RWPE2 (cell line): ENCODE measurements around the gene LAP3.

Experiments
- ATAC-seq: fragments of 200-7000 bp; cut with Tn5 transposase; 3 replicates; pipeline ENCODE4 v1.9.1; 2021; ENCODE audit warnings: low read depth
- DNase-seq: peaks from one replicate; pipeline ENCODE4 v3.0.0-alpha.2; 2020; ENCODE audit warnings: low spot score
- H3K27ac ChIP-seq: fragments of 450-650 bp; 2 replicates; pipeline ENCODE4 v1.5.1; 2017; ENCODE audit warnings: mild to moderate bottlenecking; ENCODE audit not compliant: poor library complexity, severe bottlenecking
- H3K27me3 ChIP-seq: fragments of 250-450 bp; sonication (Bioruptor Pico); 2 replicates; pipeline ENCODE4 v1.5.1; 2021; ENCODE audit warnings: mild to moderate bottlenecking, moderate library complexity; ENCODE audit not compliant: insufficient read depth, poor library complexity, severe bottlenecking
- H3K36me3 ChIP-seq: fragments of 250-450 bp; sonication (Bioruptor Pico); 2 replicates; pipeline ENCODE4 v1.5.1; 2020; ENCODE audit warnings: low read depth, mild to moderate bottlenecking, moderate library complexity
- H3K4me1 ChIP-seq: fragments of 250-450 bp; sonication (Bioruptor Pico); 2 replicates; pipeline ENCODE4 v1.5.1; 2021; ENCODE audit warnings: mild to moderate bottlenecking, moderate library complexity; ENCODE audit not compliant: insufficient read depth, poor library complexity, severe bottlenecking
- H3K4me3 ChIP-seq: fragments of 250-450 bp; sonication (Bioruptor Pico); 2 replicates; pipeline ENCODE4 v1.5.1; 2021; ENCODE audit warnings: mild to moderate bottlenecking, moderate library complexity; ENCODE audit not compliant: severe bottlenecking
- H3K9me3 ChIP-seq: fragments of 250-450 bp; sonication (Bioruptor Pico); 2 replicates; pipeline ENCODE4 v1.5.1; 2021; ENCODE audit warnings: mild to moderate bottlenecking, moderate library complexity; ENCODE audit not compliant: severe bottlenecking
- CTCF ChIP-seq: fragments of 450-650 bp; IDR thresholded peaks from one replicate; pipeline ENCODE4 v1.5.1; 2017; ENCODE audit warnings: mild to moderate bottlenecking, moderate library complexity; ENCODE audit not compliant: poor library complexity, severe bottlenecking

The LAP3 gene

GRCh38 chr4:17647176-17647806, 70.3 kb downstream of the LAP3 start:
- Histone ChIP-seq H3K27me3 (no peaks in the 10 kb centered on the region), H3K36me3 (no peaks in the 10 kb centered on the region), H3K4me1 (no peaks in the 10 kb centered on the region), H3K4me3 (no peak overlapping the region), H3K9me3 (peaks cover 2% of the 10 kb centered on the region), H3K27ac (no peak overlapping the region)
- DNase-seq (no peak), ATAC-seq (no peak)
- TF ChIP-seq CTCF: no peak

- H3K27ac ChIP-seq: no peak overlapping the region
- H3K4me1 ChIP-seq: no peaks in the 10 kb centered on the region
- ATAC-seq (no peak), DNase-seq (no peak)
- H3K4me3 ChIP-seq: no peak overlapping the region
- TF ChIP-seq CTCF: no peak
- no peaks in the 10 kb centered on the region for H3K36me3 ChIP-seq
- H3K27me3 ChIP-seq: no peaks in the 10 kb centered on the region
- peaks cover 2% of the 10 kb centered on the region for H3K9me3 ChIP-seq
These were observed 70.9 kb downstream of the LAP3 start for GRCh38 chr4:17647927-17648326.

- Histone ChIP-seq H3K4me1 (no peaks in the 10 kb centered on the region), H3K27me3 (no peaks in the 10 kb centered on the region), H3K4me3 (no peak overlapping the region), H3K27ac (no peak overlapping the region), H3K9me3 (peaks cover 2% of the 10 kb centered on the region), H3K36me3 (no peaks in the 10 kb centered on the region)
- no peak for DNase-seq
- TF ChIP-seq CTCF: no peak
- ATAC-seq: no peak
These were observed 73.4 kb downstream of the LAP3 start for GRCh38 chr4:17650406-17650805.

GRCh38 chr4:17654701-17655100, 77.7 kb downstream of the LAP3 start:
- Histone ChIP-seq H3K9me3 (no peaks in the 10 kb centered on the region), H3K36me3 (no peaks in the 10 kb centered on the region), H3K4me3 (no peak overlapping the region), H3K4me1 (no peaks in the 10 kb centered on the region), H3K27me3 (no peaks in the 10 kb centered on the region), H3K27ac (no peak overlapping the region)
- DNase-seq (no peak), ATAC-seq (no peak)
- TF ChIP-seq CTCF: no peak

GRCh38 chr4:17657090-17657489, 80.1 kb downstream of the LAP3 start:
- Histone ChIP-seq H3K27ac (no peak overlapping the region), H3K4me3 (no peak overlapping the region), H3K4me1 (no peaks in the 10 kb centered on the region), H3K36me3 (no peaks in the 10 kb centered on the region), H3K9me3 (no peaks in the 10 kb centered on the region), H3K27me3 (no peaks in the 10 kb centered on the region)
- DNase-seq (no peak), ATAC-seq (no peak)
- TF ChIP-seq CTCF: no peak
